GM12891 (cell line): ENCODE data around the gene SLC28A1.

Experiments used
- POLR2A ChIP-seq: IDR thresholded peaks from 2 replicates; pipeline ENCODE4 v1.6.1; 2011; ENCODE audit warnings: low read depth, low read length, control low read depth
- POLR2AphosphoS5 ChIP-seq: IDR thresholded peaks from 2 replicates; pipeline ENCODE4 v1.6.1; 2011; ENCODE audit warnings: low read depth, low read length, control low read depth
- POU2F2 ChIP-seq: IDR thresholded peaks from 2 replicates; pipeline ENCODE4 v1.6.1; 2011; ENCODE audit warnings: low read depth, mild to moderate bottlenecking, control low read depth, low read length, moderate library complexity
- SPI1 ChIP-seq: IDR thresholded peaks from 2 replicates; pipeline ENCODE4 v1.6.1; 2011; ENCODE audit warnings: low read depth, low read length, control low read depth
- TAF1 ChIP-seq: IDR thresholded peaks from 2 replicates; pipeline ENCODE4 v1.6.1; 2011; ENCODE audit warnings: low read depth, low read length, control low read depth

GRCh38 chr15:84859144-84859543 is 25.3 kb upstream of the SLC28A1 start:
- no peak for TF ChIP-seq POLR2A
- TF ChIP-seq POLR2AphosphoS5 = no peak
- TF ChIP-seq POU2F2 = no peak
- TF ChIP-seq TAF1 = no peak
- no peak for TF ChIP-seq SPI1
